GM13976 (cell line): ENCODE results near the gene TAF4B.

Experiments
- DNase-seq: peaks from one replicate; pipeline ENCODE4 v3.0.0; 2012; ENCODE audit warnings: low spot score
- CTCF ChIP-seq: IDR thresholded peaks from 2 replicates; pipeline ENCODE4 v1.5.1; 2012; ENCODE audit warnings: borderline replicate concordance, mild to moderate bottlenecking; ENCODE audit not compliant: insufficient read depth; ENCODE audit errors: extremely low read depth, missing control alignments, control extremely low read depth
- in situ Hi-C: fragments of 300-500 bp; cut with MboI; formaldehyde crosslinking; loops from one replicate; pipeline ENCODE4 v1.12.0; 2022; ENCODE audit warnings: low sequenced_read_pairs, mixed read lengths, inconsistent platforms; ENCODE audit not compliant: unreplicated experiment

The TAF4B gene

GRCh38 chr18:26210147-26210546, 16.1 kb upstream of the TAF4B start:
- no peak for TF ChIP-seq CTCF
- no peak for DNase-seq
- in situ Hi-C loops, result no loop called here

GRCh38 chr18:26215247-26215970, 10.8 kb upstream of the TAF4B start:
- DNase-seq, result peak; percentile 57
- in situ Hi-C loops, result no loop called here
- no peak for TF ChIP-seq CTCF

- TF ChIP-seq CTCF, result no peak
- DNase-seq, result no peak
- in situ Hi-C loops, result no loop called here
Observed at GRCh38 chr18:26225022-26225693, 1.1 kb upstream of the TAF4B start.

- DNase-seq, result no peak
- TF ChIP-seq CTCF, result no peak
- in situ Hi-C loops, result no loop called here
Observed at GRCh38 chr18:26225915-26226228, 373 bp upstream of the TAF4B start.

GRCh38 chr18:26227051-26227670, 916 bp downstream of the TAF4B start:
- no peak for TF ChIP-seq CTCF
- in situ Hi-C loops, result no loop called here
- no peak for DNase-seq

GRCh38 chr18:26228562-26229260, 2.5 kb downstream of the TAF4B start:
- in situ Hi-C loops, result no loop called here
- DNase-seq, result no peak
- no peak for TF ChIP-seq CTCF
